Measurements from ENCODE around the gene CDC20B. TPM values are rescaled to one million over a fixed set of nuclear protein-coding genes. Genes with fewer than 3 reads are reported as not detected.
A peak's percentile ranks its signal among the peaks of the same experiment; 100 is the strongest.

The CDC20B gene
- total and polyA plus RNA-seq, 2 donors from 2014 or later: 0.88 TPM; not detected in 1

- H3K27me3 ChIP-seq (ENCODE audit: control insufficient read depth, insufficient read depth, low read length): peaks cover 2% of the 10 kb centered on the region
- intact Hi-C loops (cut with DNase I): no loop called here
- TF ChIP-seq CTCF (IDR thresholded peaks at IDR 0.05; ENCODE audit: borderline replicate concordance, extremely low read depth, insufficient read depth): no peak
These were observed 15.9 kb upstream of the CDC20B start for GRCh38 chr5:55188656-55189540.

GRCh38 chr5:55187370-55187769, 14.4 kb upstream of the CDC20B start:
- TF ChIP-seq CTCF (IDR thresholded peaks at IDR 0.05; ENCODE audit: borderline replicate concordance, extremely low read depth, insufficient read depth): peak; percentile 24
- peak in 2 of 5 donors; percentile 39 to 46 for DNase-seq
- no peak overlapping the region for H3K27ac ChIP-seq (ENCODE audit: low read depth in 2 of 2, low read length in 2 of 2)
- intact Hi-C loops (cut with DNase I): no loop called here
- no peak for FAIRE-seq
- H3K27me3 ChIP-seq (ENCODE audit: control insufficient read depth, insufficient read depth, low read length): peaks cover 2% of the 10 kb centered on the region
- no peaks in the 10 kb centered on the region for H3K9me3 ChIP-seq (ENCODE audit: control insufficient read depth in 2 of 3, insufficient read depth in 1 of 3, low read length in 3 of 3)
- H3K4me3 ChIP-seq (ENCODE audit: low read length in 3 of 3): no peak overlapping the region
- no peak overlapping the region for H3K9ac ChIP-seq (ENCODE audit: low read length in 3 of 3)
- no peaks in the 10 kb centered on the region for H3K36me3 ChIP-seq (ENCODE audit: control insufficient read depth in 2 of 3, insufficient read depth in 3 of 3, low read length in 3 of 3)
- no peaks in the 10 kb centered on the region for H3K4me1 ChIP-seq (ENCODE audit: control insufficient read depth in 2 of 3, insufficient read depth in 2 of 3, low read depth in 1 of 3, low read length in 3 of 3)

More at GRCh38 chr5:55188656-55189540, 15.9 kb upstream of the CDC20B start:
- H3K27ac ChIP-seq (ENCODE audit: low read depth in 2 of 2, low read length in 2 of 2): no peak overlapping the region
- FAIRE-seq (no peak), DNase-seq (no peak)
- no peaks in the 10 kb centered on the region for H3K4me1 ChIP-seq (ENCODE audit: control insufficient read depth in 2 of 3, insufficient read depth in 2 of 3, low read depth in 1 of 3, low read length in 3 of 3)
- no peaks in the 10 kb centered on the region for H3K9me3 ChIP-seq (ENCODE audit: control insufficient read depth in 2 of 3, insufficient read depth in 1 of 3, low read length in 3 of 3)
- H3K4me3 ChIP-seq (ENCODE audit: low read length in 3 of 3): no peak overlapping the region
- no peak overlapping the region for H3K9ac ChIP-seq (ENCODE audit: low read length in 3 of 3)
- no peaks in the 10 kb centered on the region for H3K36me3 ChIP-seq (ENCODE audit: control insufficient read depth in 2 of 3, insufficient read depth in 3 of 3, low read length in 3 of 3)

GRCh38 chr5:55180016-55180415, 7.0 kb upstream of the CDC20B start:
- Histone ChIP-seq H3K4me1 (ENCODE audit: control insufficient read depth in 2 of 3, insufficient read depth in 2 of 3, low read depth in 1 of 3, low read length in 3 of 3) (peaks cover 0 to 5% (median 0%) of the 10 kb centered on the region in 3 donors), H3K27me3 (ENCODE audit: control insufficient read depth, insufficient read depth, low read length) (peaks cover 26% of the 10 kb centered on the region), H3K9me3 (ENCODE audit: control insufficient read depth in 2 of 3, insufficient read depth in 1 of 3, low read length in 3 of 3) (no peaks in the 10 kb centered on the region), H3K9ac (ENCODE audit: low read length in 3 of 3) (no peak overlapping the region), H3K36me3 (ENCODE audit: control insufficient read depth in 2 of 3, insufficient read depth in 3 of 3, low read length in 3 of 3) (no peaks in the 10 kb centered on the region), H3K27ac (ENCODE audit: low read depth in 2 of 2, low read length in 2 of 2) (no peak overlapping the region), H3K4me3 (ENCODE audit: low read length in 3 of 3) (no peak overlapping the region)
- no peak for TF ChIP-seq CTCF (IDR thresholded peaks at IDR 0.05; ENCODE audit: borderline replicate concordance, extremely low read depth, insufficient read depth)
- intact Hi-C loops (cut with DNase I): no loop called here
- no peak for DNase-seq
- no peak for FAIRE-seq
